ENCODE measurements around the gene SLX4.

The SLX4 gene

GRCh38 chr16:3597676-3598075 is 13.7 kb downstream of the SLX4 start:
- DNase-seq (ENCODE audit: low read depth), result no peak
- no peak for TF ChIP-seq CTCF (IDR thresholded peaks at IDR 0.05; ENCODE audit: low read depth, low read length, missing control alignments)
- H3K4me3 ChIP-seq (ENCODE audit: low read depth, low read length), result no peak overlapping the region

GRCh38 chr16:3597226-3597625 is 14.2 kb downstream of the SLX4 start:
- no peak for TF ChIP-seq CTCF (IDR thresholded peaks at IDR 0.05; ENCODE audit: low read depth, low read length, missing control alignments)
- no peak for DNase-seq (ENCODE audit: low read depth)
- H3K4me3 ChIP-seq (ENCODE audit: low read depth, low read length), result no peak overlapping the region

DNA sequence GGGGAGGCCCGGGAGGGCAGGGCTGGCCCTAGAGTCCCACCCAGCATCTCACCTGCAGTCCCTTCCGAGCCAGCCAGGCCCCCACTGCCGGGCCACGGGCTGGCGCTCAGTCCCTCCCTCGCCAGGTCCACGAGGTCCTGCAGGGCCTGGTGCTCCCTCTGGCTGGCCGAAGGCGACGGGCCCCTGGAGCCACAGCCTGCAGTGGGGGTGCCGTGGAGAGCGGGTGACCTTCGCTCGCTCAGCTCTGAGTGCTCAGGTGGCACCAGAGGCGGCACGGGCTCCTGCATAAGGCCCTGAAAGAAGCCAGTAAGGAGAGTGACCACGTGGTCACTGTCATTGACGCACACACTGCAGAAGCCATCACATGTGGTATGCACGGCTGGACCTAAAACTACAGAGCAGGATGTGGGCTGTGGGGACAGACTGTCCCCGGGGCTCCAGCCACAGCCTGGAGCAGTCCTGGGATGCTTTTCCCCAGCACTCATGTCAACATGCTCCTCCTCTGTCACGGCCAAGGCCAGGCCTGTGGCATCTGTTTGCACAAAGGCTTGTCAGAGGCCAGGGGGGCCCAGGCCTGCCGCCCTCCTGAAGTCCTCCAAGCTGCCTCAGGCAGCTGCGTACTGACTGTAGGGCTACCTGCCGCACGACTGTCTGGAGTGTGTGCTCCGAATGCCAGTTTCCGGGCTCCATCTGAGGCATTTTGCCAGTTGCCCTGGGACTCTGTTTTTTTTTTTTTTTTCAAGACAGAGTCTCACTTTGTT is 15.1 kb downstream of the SLX4 start:
- no peak for TF ChIP-seq CTCF (IDR thresholded peaks at IDR 0.05; ENCODE audit: low read depth, low read length, missing control alignments)
- no peak for DNase-seq (ENCODE audit: low read depth)
- no peak overlapping the region for H3K4me3 ChIP-seq (ENCODE audit: low read depth, low read length)

DNA sequence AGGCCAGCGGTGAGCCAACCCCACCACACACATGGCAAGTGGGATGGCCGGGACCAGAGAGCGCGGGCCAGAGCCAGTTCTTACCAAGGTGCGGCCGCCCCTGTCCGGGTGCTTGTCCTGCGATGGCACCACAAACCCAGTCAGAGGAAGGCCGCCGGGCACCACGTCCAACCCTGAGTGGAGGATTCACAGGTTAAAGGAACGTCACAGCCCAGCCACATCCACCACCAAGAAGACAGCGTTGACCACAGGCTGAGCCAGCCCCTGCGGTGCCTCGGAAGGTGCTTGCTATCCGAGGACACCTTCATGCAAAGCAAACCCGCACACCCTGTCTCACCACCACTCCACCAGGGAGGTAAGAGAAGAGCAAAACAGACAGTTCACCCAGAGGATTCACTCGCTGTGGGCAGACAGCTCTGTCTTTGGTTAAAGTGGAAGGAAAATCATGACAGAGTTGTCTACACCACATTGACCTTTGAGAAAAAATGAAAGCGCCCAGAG is 15.8 kb downstream of the SLX4 start:
- no peak for DNase-seq (ENCODE audit: low read depth)
- no peak overlapping the region for H3K4me3 ChIP-seq (ENCODE audit: low read depth, low read length)
- no peak for TF ChIP-seq CTCF (IDR thresholded peaks at IDR 0.05; ENCODE audit: low read depth, low read length, missing control alignments)

GRCh38 chr16:3595110-3595486 is 16.3 kb downstream of the SLX4 start:
- H3K4me3 ChIP-seq (ENCODE audit: low read depth, low read length), result no peak overlapping the region
- TF ChIP-seq CTCF (IDR thresholded peaks at IDR 0.05; ENCODE audit: low read depth, low read length, missing control alignments), result no peak
- DNase-seq (ENCODE audit: low read depth), result no peak

- H3K4me3 ChIP-seq (ENCODE audit: low read depth, low read length), result no peak overlapping the region
- TF ChIP-seq CTCF (IDR thresholded peaks at IDR 0.05; ENCODE audit: low read depth, low read length, missing control alignments), result no peak
- no peak for DNase-seq (ENCODE audit: low read depth)
Measured at GRCh38 chr16:3594316-3595109, 16.9 kb downstream of the SLX4 start.

Data from GM12864 (cell line).